GM21825 (cell line): ENCODE data around the gene ERG.

Source experiments
- ATAC-seq: cut with Tn5 transposase; IDR thresholded peaks from one replicate; pipeline ENCODE4 v1.9.1; 2021; ENCODE audit warnings: mild to moderate bottlenecking, moderate library complexity; ENCODE audit not compliant: unreplicated experiment

The ERG gene

GRCh38 chr21:38475519-38475918 lies 22.8 kb downstream of the ERG start:
- ATAC-seq, result no peak

GRCh38 chr21:38474796-38475195 lies 23.5 kb downstream of the ERG start:
- ATAC-seq, result no peak

DNA sequence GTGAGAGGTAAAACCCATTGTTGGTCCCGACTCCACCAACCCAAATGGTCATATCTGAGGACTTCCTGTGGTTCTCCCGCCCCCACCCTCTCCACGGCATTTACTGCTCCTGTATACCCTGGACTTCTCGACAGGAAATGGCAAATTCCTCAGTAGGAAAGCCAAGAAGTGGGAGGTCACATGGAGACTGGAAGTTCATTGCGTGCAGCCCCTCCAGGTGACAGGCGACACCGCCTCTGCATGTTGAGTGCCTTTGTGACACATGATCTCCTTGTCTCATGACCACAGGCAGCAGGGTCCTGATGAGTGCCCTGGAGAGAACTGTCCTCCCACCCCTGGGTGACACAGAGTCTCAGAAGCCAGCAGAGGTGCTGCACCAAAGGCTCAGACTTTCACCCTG lies 24.2 kb downstream of the ERG start:
- no peak for ATAC-seq

GRCh38 chr21:38472412-38473108 lies 25.7 kb downstream of the ERG start:
- ATAC-seq, result no peak

GRCh38 chr21:38471766-38472165 lies 26.5 kb downstream of the ERG start:
- ATAC-seq, result no peak

DNA sequence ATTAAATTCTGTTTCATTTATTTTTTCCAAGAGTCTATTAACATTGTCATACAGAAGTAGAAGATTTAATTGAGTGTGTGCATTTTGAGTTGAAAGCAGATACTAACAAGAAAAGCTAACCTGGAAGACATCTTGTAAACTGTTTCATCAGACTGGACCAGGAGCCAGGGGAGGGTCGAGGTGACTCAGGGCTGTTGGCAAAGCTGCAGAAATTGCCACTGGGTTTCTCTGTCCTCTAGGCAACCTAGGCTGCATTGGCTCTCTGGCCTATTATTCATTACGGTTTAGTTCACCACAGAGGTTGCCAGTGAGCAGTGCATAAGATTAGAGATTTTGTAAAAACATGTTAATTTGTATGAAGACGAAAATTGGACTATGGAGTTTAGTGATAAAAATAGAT lies 27.5 kb downstream of the ERG start:
- no peak for ATAC-seq

- ATAC-seq, result no peak
Observed at GRCh38 chr21:38469642-38470041, 28.6 kb downstream of the ERG start.

DNA sequence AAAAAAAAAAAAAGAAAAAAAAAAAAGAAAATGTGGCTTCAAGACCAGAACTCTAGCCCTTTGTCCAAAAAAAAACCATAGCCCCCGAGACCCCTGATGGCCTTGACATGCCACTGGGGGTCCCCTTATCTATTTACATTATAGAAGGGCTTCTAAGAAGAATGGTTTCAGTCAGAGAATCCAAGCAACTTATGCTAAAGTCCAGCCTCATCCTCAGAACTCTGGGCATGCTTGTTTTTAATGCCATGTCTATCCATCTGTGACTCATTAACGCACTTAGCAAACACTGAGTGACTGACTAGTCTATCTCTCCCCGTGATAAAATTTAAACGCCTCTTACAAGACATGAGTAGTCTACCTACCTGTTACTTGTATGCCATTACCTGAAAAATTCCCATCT lies 29.3 kb downstream of the ERG start:
- ATAC-seq, result no peak

DNA sequence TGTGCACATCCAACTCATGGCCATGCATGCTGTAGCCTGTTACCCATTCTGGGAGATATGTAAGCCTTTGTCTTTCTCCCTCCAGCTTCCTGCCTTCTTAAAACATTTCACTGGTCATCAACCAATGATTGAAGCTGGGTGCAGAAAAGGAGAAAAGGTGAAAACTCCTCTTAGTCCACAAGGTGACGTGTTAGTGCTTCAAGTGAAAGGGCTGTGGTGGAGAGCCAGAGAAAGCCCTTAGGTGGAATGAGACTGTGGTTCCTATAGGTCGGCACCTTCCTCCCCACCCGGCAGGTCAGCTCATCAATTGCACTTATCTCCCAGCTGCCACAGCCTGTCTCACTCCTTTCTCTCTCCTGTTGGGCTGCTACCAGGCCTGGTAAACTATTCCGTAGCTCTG lies 30.4 kb downstream of the ERG start:
- no peak for ATAC-seq

GRCh38 chr21:38467374-38467773 lies 30.9 kb downstream of the ERG start:
- no peak for ATAC-seq

- ATAC-seq, result no peak
Observed at GRCh38 chr21:38460171-38460742, 38.0 kb downstream of the ERG start.

GRCh38 chr21:38459490-38459889 lies 38.8 kb downstream of the ERG start:
- ATAC-seq, result no peak

DNA sequence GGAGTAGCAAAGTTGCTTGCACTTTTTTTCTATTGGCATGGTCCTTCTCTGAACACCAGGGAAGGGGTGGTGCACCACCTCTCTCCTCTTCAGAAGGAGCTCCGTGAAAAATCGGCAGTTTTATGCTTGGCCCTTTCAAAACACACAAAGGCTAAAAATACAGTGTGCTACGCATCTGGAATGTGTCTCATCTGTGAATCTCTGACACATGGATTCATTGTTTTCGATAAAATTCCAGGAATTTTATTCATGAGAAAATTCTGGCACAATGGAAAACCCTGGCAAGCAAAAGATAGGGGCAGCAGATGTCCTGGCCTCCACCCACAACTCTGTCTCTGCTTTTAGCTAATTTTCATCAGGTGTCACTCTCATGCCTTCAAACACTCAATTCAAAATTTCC lies 42.9 kb downstream of the ERG start:
- no peak for ATAC-seq

DNA sequence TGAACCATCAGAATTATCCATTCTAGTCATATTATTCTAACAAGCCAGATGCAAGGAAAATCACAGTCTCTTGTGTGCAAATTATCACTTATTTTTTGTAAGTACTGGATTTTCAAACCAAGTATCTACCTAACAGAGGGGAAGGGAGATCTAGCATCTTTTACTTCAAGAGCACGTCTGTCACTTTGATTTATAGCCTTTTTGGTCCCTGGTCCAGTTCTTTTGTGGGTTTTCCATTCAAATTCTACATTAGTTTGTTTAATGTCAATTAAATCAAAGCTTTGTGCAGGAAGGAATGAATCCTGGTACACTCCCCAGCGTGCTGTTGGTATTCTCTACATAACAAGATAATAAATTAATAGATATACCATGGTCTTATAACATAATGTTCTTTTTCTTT lies 43.6 kb downstream of the ERG start:
- ATAC-seq, result no peak

- no peak for ATAC-seq
Observed at GRCh38 chr21:38454161-38454560, 44.1 kb downstream of the ERG start.

- no peak for ATAC-seq
Observed at GRCh38 chr21:38448671-38449385, 49.4 kb downstream of the ERG start.

DNA sequence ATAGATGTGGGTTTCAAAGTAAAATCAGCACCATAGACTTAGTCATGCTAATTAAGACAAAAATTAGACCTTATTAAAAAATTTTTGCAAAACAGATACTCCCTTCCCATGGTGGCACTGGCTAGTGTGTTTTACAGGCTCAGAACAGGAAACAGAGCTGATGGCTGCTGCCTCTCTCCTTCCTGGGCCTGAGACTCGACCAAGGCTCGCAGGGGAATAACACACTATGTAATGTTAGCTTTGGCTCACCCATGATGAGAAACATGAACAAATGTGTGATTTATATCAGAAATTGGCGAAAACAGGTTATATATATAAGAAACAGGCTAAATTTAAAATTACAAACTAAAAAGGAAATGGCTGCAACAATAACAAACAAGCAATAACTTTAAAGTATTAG lies 50.7 kb downstream of the ERG start:
- ATAC-seq, result no peak

DNA sequence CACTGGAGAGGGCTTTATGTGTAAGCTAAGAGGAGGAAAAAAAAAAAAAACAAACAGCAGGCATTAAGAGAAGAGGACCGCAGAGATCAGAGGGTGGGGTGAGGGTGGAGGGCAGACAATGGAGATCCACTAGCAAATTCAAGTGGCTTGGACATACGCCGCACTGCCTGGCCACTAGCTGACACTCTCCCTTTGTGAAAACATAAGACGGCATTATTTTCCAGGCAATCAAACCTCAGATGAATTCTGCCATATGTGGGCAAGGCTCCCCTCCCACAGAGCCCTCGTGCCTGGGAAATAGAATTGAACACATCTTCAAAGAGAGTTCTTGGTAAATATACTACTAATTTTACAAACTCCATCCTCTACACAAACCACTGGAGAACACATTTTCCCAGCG lies 53.6 kb downstream of the ERG start:
- no peak for ATAC-seq

GRCh38 chr21:38443110-38443509 lies 55.2 kb downstream of the ERG start:
- no peak for ATAC-seq

DNA sequence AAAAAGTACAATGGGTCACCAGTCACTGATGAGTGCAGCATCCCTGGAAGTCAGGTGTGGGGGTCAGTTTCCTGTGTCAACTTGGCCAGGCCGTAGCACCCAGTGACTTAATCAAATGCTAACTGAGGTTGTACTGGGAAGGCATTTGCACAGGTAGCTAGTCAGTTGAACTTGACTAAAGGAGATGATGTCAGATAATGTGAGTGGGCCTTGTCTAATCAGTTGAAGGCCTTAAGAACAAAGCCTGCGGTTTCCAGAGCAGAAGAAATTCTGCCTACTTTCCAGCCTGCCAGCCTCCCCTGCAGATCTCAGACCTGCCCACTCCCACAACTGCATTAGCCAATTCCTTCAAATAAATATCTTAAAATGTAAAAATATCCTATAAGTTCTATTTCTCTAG lies 57.1 kb downstream of the ERG start:
- ATAC-seq, result no peak

DNA sequence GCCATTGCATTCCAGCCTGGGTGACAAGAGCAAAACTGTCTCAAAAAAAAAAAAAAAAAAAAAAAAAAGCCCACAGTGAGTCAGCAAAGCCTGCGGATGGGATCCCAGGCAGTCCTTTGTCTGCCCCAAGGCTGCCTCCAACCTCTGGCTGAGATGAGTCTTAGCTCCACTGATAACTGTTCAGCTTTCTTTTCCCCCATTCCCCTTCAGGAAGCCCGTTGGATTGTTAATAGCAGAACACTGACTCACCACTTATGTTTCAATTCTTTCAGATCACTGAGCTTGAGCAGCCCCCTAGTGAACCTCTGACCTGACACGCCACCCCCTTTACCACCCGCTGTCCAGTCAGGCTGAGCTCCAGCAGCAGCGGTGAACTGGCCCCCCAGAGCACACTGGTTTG lies 57.5 kb downstream of the ERG start:
- no peak for ATAC-seq

DNA sequence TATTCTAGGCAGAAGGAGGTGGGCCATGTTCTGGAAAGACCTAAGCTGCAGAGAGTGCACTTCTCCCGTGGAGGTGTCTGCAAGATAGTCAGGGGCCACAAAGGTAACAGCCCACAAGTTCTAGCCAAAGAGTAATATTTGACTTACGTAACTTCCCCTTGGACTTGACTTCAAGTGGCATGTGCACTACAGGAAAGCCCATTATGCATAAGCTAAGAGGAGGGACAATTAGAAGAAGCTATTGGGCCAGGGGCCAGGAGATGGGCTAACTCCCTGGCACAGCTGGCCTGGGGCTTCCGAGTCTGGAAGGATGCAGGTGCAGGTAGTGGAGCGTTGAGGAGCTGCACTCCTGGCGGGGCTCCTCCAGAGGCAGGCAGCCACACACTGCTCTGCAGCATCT lies 58.3 kb downstream of the ERG start:
- no peak for ATAC-seq
